ENCODE data around the gene ICE2.

Gene ICE2

GRCh38 chr15:60478566-60479360 lies at the start of gene ICE2:
Gene ICE2 (minus strand): TSS chr15:60479142. CDS start chr15:60477977, 1,165 bp downstream.
- Histone ChIP-seq H3K4me1 (ENCODE audit: control insufficient read depth, insufficient read depth, low read length) (peaks cover 12% of the 10 kb centered on the region), H3K27me3 (ENCODE audit: control insufficient read depth, insufficient read depth, low read length) (no peaks in the 10 kb centered on the region), H3K9ac (ENCODE audit: low read depth, low read length) (peak within 1 kb of the TSS; percentile 95), H3K36me3 (ENCODE audit: control insufficient read depth, insufficient read depth, low read length) (no peaks in the 10 kb centered on the region), H3K9me3 (ENCODE audit: control insufficient read depth, insufficient read depth, low read length) (no peaks in the 10 kb centered on the region), H3K4me3 (ENCODE audit: low read depth, low read length) (peak within 1 kb of the TSS; percentile 96)

GRCh38 chr15:60528530-60528929 lies 49.6 kb upstream of the ICE2 start:
- Histone ChIP-seq H3K36me3 (ENCODE audit: control insufficient read depth, insufficient read depth, low read length) (peaks cover 2% of the 10 kb centered on the region), H3K9me3 (ENCODE audit: control insufficient read depth, insufficient read depth, low read length) (no peaks in the 10 kb centered on the region), H3K9ac (ENCODE audit: low read depth, low read length) (no peak overlapping the region)

GRCh38 chr15:60527456-60527855 lies 48.5 kb upstream of the ICE2 start:
- Histone ChIP-seq H3K9ac (ENCODE audit: low read depth, low read length) (no peak overlapping the region), H3K4me1 (ENCODE audit: control insufficient read depth, insufficient read depth, low read length) (peaks cover 2% of the 10 kb centered on the region)

More at GRCh38 chr15:60528530-60528929, 49.6 kb upstream of the ICE2 start:
- H3K27me3 ChIP-seq (ENCODE audit: control insufficient read depth, insufficient read depth, low read length) = no peaks in the 10 kb centered on the region
- peaks cover 2% of the 10 kb centered on the region for H3K4me1 ChIP-seq (ENCODE audit: control insufficient read depth, insufficient read depth, low read length)
- no peak overlapping the region for H3K4me3 ChIP-seq (ENCODE audit: low read depth, low read length)

GRCh38 chr15:60526127-60526616 lies 47.2 kb upstream of the ICE2 start:
- Histone ChIP-seq H3K4me1 (ENCODE audit: control insufficient read depth, insufficient read depth, low read length) (peaks cover 2% of the 10 kb centered on the region), H3K9ac (ENCODE audit: low read depth, low read length) (no peak overlapping the region), H3K9me3 (ENCODE audit: control insufficient read depth, insufficient read depth, low read length) (no peaks in the 10 kb centered on the region), H3K36me3 (ENCODE audit: control insufficient read depth, insufficient read depth, low read length) (peaks cover 2% of the 10 kb centered on the region), H3K4me3 (ENCODE audit: low read depth, low read length) (no peak overlapping the region), H3K27me3 (ENCODE audit: control insufficient read depth, insufficient read depth, low read length) (no peaks in the 10 kb centered on the region)

More at GRCh38 chr15:60527456-60527855, 48.5 kb upstream of the ICE2 start:
- no peaks in the 10 kb centered on the region for H3K9me3 ChIP-seq (ENCODE audit: control insufficient read depth, insufficient read depth, low read length)
- no peaks in the 10 kb centered on the region for H3K27me3 ChIP-seq (ENCODE audit: control insufficient read depth, insufficient read depth, low read length)
- peaks cover 2% of the 10 kb centered on the region for H3K36me3 ChIP-seq (ENCODE audit: control insufficient read depth, insufficient read depth, low read length)
- H3K4me3 ChIP-seq (ENCODE audit: low read depth, low read length) = no peak overlapping the region

GRCh38 chr15:60525341-60526039 lies 46.5 kb upstream of the ICE2 start:
- Histone ChIP-seq H3K36me3 (ENCODE audit: control insufficient read depth, insufficient read depth, low read length) (peaks cover 2% of the 10 kb centered on the region), H3K9me3 (ENCODE audit: control insufficient read depth, insufficient read depth, low read length) (no peaks in the 10 kb centered on the region), H3K4me3 (ENCODE audit: low read depth, low read length) (no peak overlapping the region), H3K4me1 (ENCODE audit: control insufficient read depth, insufficient read depth, low read length) (peaks cover 3% of the 10 kb centered on the region), H3K9ac (ENCODE audit: low read depth, low read length) (no peak overlapping the region), H3K27me3 (ENCODE audit: control insufficient read depth, insufficient read depth, low read length) (no peaks in the 10 kb centered on the region)

- H3K4me1 ChIP-seq (ENCODE audit: control insufficient read depth, insufficient read depth, low read length) = peaks cover 12% of the 10 kb centered on the region
These were observed 44.1 kb upstream of the ICE2 start for GRCh38 chr15:60523056-60523455.

GRCh38 chr15:60520825-60521368 lies 42.0 kb upstream of the ICE2 start:
- Histone ChIP-seq H3K27me3 (ENCODE audit: control insufficient read depth, insufficient read depth, low read length) (no peaks in the 10 kb centered on the region), H3K36me3 (ENCODE audit: control insufficient read depth, insufficient read depth, low read length) (peaks cover 2% of the 10 kb centered on the region), H3K4me3 (ENCODE audit: low read depth, low read length) (no peak overlapping the region), H3K9ac (ENCODE audit: low read depth, low read length) (no peak overlapping the region), H3K4me1 (ENCODE audit: control insufficient read depth, insufficient read depth, low read length) (peaks cover 10% of the 10 kb centered on the region), H3K9me3 (ENCODE audit: control insufficient read depth, insufficient read depth, low read length) (no peaks in the 10 kb centered on the region)

More at GRCh38 chr15:60523056-60523455, 44.1 kb upstream of the ICE2 start:
- Histone ChIP-seq H3K4me3 (ENCODE audit: low read depth, low read length) (no peak overlapping the region), H3K36me3 (ENCODE audit: control insufficient read depth, insufficient read depth, low read length) (peaks cover 2% of the 10 kb centered on the region), H3K27me3 (ENCODE audit: control insufficient read depth, insufficient read depth, low read length) (no peaks in the 10 kb centered on the region), H3K9me3 (ENCODE audit: control insufficient read depth, insufficient read depth, low read length) (no peaks in the 10 kb centered on the region), H3K9ac (ENCODE audit: low read depth, low read length) (no peak overlapping the region)

- Histone ChIP-seq H3K36me3 (ENCODE audit: control insufficient read depth, insufficient read depth, low read length) (peaks cover 2% of the 10 kb centered on the region), H3K9ac (ENCODE audit: low read depth, low read length) (no peak overlapping the region), H3K9me3 (ENCODE audit: control insufficient read depth, insufficient read depth, low read length) (no peaks in the 10 kb centered on the region), H3K27me3 (ENCODE audit: control insufficient read depth, insufficient read depth, low read length) (no peaks in the 10 kb centered on the region), H3K4me1 (ENCODE audit: control insufficient read depth, insufficient read depth, low read length) (peaks cover 10% of the 10 kb centered on the region), H3K4me3 (ENCODE audit: low read depth, low read length) (no peak overlapping the region)
These were observed 41.3 kb upstream of the ICE2 start for GRCh38 chr15:60520013-60520824.

- Histone ChIP-seq H3K4me1 (ENCODE audit: control insufficient read depth, insufficient read depth, low read length) (peaks cover 10% of the 10 kb centered on the region), H3K9me3 (ENCODE audit: control insufficient read depth, insufficient read depth, low read length) (no peaks in the 10 kb centered on the region), H3K27me3 (ENCODE audit: control insufficient read depth, insufficient read depth, low read length) (no peaks in the 10 kb centered on the region), H3K9ac (ENCODE audit: low read depth, low read length) (no peak overlapping the region), H3K4me3 (ENCODE audit: low read depth, low read length) (no peak overlapping the region), H3K36me3 (ENCODE audit: control insufficient read depth, insufficient read depth, low read length) (no peaks in the 10 kb centered on the region)
These were observed 40.3 kb upstream of the ICE2 start for GRCh38 chr15:60519218-60519617.

GRCh38 chr15:60518511-60518910 lies 39.6 kb upstream of the ICE2 start:
- peaks cover 10% of the 10 kb centered on the region for H3K4me1 ChIP-seq (ENCODE audit: control insufficient read depth, insufficient read depth, low read length)
- H3K27me3 ChIP-seq (ENCODE audit: control insufficient read depth, insufficient read depth, low read length) = no peaks in the 10 kb centered on the region
- H3K36me3 ChIP-seq (ENCODE audit: control insufficient read depth, insufficient read depth, low read length) = no peaks in the 10 kb centered on the region
- no peak overlapping the region for H3K4me3 ChIP-seq (ENCODE audit: low read depth, low read length)
- H3K9ac ChIP-seq (ENCODE audit: low read depth, low read length) = no peak overlapping the region
- H3K9me3 ChIP-seq (ENCODE audit: control insufficient read depth, insufficient read depth, low read length) = no peaks in the 10 kb centered on the region

- Histone ChIP-seq H3K4me1 (ENCODE audit: control insufficient read depth, insufficient read depth, low read length) (no peaks in the 10 kb centered on the region), H3K4me3 (ENCODE audit: low read depth, low read length) (no peak overlapping the region), H3K9me3 (ENCODE audit: control insufficient read depth, insufficient read depth, low read length) (no peaks in the 10 kb centered on the region), H3K27me3 (ENCODE audit: control insufficient read depth, insufficient read depth, low read length) (no peaks in the 10 kb centered on the region), H3K36me3 (ENCODE audit: control insufficient read depth, insufficient read depth, low read length) (peaks cover 5% of the 10 kb centered on the region), H3K9ac (ENCODE audit: low read depth, low read length) (no peak overlapping the region)
These were observed 35.4 kb upstream of the ICE2 start for GRCh38 chr15:60514261-60514881.

All from iPS-15b (cell line).